NCI-H2107 treated with DMSO at 0.1 percent for 48 hours (cell line): ENCODE results near the gene SLC15A2.

Experiments
- DNase-seq: peaks from one replicate; lab custom pipeline; 2025; ENCODE audit not compliant: unreplicated experiment; lab: John Stamatoyannopoulos, UW

Gene SLC15A2

DNA sequence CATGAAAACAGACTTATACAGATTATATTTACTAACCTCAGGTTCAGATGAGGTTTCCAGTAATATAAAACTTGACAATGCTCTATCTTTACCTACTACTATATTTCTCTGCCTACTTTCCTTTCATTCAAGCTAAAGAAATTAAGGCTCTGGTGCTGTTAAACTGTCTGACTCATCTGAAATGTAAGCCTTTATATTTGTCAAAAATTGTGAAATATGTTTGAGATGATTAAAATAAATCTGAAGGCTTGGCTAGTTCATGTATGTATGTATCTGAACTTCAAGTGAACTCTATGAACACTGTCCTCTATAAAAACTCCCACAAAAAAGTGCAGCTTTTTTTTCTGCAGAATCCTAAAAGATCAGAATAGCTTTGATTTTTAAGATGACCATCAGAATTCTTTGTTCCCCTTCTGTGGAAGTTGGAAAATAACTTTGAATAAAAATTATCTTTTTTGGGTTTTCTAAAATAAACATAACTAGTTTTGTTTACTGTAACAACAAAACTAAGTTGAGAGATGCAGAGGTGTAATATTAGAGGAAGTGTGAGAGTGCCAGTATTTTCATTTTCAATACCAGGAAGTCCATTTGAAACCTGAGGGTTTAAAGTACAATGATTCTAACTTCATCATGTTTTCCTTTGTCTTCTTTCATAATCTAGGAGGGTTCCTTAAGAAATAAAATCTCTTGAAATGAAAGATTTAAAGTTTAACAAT is 85.7 kb downstream of the SLC15A2 start:
- no peak for DNase-seq

DNA sequence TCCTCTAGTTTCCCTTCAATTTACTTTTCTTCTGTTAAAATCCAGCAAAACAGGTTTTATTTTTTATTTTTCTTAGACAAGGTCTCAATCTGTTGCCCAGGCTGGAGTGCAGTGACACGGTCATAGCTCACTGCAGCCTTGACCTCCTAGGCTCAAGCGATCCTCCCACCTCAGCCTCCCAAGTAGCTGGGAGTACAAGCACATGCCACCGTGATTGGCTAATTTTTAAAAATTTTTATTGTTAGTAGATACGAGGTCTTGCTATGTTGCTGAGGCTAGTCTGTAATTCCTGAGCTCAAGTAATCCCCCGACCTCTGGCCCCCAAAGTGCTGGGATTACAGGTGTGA is 86.2 kb downstream of the SLC15A2 start:
- no peak for DNase-seq

DNA sequence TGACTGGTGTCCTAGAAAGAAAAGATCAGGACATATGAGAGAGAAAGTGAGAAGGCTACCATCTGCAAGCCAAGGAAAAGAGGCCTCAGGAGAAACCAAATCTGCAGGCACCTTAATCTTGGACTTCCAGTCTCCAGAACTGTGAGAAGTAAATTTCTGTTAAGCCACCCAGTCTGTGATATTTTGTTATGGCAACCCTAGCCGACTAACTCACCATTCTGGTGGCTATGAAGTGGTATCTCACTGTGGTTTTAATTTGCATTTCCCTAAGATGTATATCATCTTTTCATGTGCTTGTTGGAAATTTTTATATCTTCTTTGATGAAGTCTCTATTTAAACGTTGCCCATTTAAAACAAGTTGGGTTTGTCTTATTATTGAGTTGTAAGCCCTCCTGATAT is 87.3 kb downstream of the SLC15A2 start:
- no peak for DNase-seq

DNA sequence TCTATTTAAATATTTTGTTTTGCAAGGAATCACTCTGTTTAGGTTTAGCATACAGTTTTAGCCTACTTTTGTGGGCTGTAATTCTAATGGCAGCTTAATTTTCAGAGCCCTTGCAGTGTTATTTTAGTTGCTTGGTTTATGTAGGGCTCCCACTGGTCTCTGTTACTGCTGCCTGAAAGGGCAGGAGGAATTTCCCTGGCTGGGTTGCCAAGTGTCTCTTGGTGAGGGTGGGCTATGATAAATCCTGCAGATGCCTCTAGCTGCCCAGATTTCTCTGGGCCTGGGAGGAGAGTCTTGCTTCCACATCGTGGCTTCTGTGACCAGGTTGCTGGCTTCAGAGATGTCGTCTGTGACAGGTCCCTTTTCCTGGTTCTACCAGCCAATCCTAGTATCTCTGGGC is 91.6 kb downstream of the SLC15A2 start:
- DNase-seq: no peak

DNA sequence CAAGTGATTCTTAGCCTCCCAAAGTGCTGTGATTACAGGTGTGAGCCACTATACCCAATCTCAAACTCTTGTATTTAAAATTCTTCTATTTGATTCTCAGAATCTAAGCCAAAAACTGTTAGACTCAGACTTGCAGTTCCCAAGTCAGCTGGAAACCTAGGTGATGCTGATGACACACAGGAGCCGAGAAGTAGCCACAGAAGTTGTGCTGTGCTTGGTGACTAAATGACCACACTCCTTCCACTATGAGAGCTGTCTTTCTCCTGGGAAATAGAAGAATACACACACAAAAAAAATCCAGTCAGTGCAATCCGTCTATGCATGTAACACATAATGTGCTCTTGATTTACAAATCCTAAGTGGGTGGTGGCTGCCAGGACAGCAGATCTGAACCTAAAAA is 93.9 kb downstream of the SLC15A2 start:
- DNase-seq: no peak

DNA sequence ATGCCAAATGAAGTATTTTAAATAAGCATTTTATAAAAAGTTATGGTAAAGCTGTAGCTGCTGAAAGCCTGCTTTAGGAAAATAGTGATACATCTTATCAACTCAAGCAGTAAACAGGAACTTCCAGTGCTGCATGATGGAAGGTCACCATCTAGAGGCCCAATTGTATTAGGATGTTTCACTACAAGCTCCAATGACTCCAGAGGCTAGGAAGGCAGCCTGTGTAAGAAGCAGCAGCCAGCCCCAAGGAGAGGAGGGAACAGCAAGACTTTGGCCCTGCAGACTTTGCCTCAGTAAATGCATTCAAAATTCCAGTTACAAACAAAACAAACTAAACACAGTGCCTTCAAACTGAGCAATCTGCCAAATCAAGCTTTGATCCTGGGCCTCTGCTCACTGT is 95.7 kb downstream of the SLC15A2 start:
- DNase-seq: no peak

DNA sequence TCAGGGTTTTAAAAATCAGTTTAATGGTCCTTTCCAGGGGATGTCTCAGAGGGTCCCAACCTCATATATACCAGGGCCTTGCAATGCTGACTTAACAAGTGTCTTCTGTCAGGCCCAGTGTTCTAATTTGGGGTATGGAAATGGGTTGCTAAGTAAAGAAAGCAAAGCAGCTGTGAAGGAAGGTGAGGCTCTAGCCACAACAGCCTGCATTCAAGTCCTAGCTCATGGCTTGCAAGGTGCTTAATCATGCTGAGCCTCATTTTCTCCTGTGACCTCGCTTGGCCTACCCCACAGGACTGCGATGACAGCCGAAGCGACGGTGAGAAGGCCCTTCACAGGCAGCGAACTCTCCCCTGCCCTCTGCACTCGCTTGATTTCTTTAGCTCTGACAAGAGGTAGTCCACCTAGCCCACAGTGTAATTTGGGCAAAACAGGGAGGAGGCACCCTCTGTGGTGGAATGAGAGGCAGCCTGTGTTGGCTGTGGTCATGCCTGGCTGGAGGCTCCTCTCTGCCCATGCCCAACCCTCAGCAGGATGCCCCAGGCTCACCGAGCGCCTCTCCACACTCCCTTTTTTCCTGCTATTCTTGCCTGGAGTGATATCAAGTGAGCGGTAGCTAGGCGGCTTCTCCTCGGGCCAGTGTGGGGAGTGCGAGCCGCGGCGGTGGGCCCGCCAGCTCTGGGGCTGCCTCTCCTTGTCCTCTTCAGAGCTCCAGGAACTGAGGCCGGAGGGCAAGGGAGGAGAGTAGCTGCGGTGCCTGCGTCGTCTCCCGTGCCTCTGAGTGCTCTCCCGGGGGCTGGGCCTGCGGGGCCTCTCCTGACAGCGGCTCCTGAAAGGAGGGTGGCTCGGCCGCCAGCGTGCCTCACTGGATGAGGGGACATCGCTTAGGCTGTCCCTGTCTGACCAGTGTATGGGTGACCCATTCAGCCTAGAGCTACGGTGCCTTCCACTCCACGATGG is 98.7 kb downstream of the SLC15A2 start:
- DNase-seq: no peak
